ENCODE data around the gene ROCK2. TPM values are rescaled to one million over a fixed set of nuclear protein-coding genes. Genes with fewer than 3 reads are reported as not detected.

The ROCK2 gene
- polyA plus RNA-seq, 1 experiment, result 6.0 TPM

DNA sequence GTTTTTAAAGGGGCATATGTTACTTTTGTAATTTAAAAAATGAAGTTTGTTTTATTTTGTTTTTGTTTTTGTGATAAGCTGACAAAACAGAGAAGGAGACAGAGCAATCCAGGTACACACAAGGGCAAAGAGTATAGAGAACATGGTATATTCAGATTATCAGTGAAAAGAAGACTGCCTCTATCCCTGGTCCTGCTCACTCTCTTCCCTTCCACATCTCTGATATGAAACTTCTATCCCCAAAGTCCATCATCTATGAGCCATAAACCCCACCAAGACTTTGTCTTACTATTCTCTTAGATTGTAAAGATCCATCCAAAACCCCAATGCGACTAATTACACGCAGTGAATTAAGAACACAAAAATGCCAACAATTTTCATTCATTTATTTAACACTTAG, 16.6 kb downstream of the ROCK2 start:
- POLR2A ChIA-PET, result no interaction called here

DNA sequence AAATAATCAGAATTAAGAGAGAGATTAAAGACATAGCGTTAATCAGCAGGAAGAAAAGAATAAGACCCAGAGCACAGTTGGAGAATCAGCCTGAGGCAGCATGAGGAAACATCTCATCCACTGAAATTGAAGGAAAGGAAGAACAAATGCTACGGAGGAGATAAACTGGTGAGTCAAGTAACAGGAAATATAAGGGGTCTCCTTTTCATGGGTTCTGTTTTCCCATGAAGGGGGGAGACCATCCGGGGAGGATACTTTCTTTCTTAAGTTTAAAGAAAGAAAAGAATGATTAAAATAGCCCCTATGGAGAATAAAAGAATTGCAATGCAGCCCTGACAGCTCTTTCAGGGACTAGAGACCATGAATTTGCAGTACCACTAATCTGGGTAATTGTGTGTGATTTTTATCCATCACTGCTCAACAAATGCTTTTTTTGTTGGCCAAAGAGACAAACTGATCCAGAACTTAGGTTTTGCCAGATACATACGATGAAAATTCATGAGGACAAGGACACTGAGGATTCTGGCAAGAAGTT, 17.7 kb downstream of the ROCK2 start:
- Histone ChIP-seq H3K27me3 (ENCODE audit: control insufficient read depth, insufficient read depth, low read length) (no peaks in the 10 kb centered on the region), H3K36me3 (ENCODE audit: control insufficient read depth, insufficient read depth, low read length) (no peaks in the 10 kb centered on the region), H3K4me3 (ENCODE audit: low read depth, low read length) (no peak overlapping the region)
- TF ChIP-seq, protein P1, sequence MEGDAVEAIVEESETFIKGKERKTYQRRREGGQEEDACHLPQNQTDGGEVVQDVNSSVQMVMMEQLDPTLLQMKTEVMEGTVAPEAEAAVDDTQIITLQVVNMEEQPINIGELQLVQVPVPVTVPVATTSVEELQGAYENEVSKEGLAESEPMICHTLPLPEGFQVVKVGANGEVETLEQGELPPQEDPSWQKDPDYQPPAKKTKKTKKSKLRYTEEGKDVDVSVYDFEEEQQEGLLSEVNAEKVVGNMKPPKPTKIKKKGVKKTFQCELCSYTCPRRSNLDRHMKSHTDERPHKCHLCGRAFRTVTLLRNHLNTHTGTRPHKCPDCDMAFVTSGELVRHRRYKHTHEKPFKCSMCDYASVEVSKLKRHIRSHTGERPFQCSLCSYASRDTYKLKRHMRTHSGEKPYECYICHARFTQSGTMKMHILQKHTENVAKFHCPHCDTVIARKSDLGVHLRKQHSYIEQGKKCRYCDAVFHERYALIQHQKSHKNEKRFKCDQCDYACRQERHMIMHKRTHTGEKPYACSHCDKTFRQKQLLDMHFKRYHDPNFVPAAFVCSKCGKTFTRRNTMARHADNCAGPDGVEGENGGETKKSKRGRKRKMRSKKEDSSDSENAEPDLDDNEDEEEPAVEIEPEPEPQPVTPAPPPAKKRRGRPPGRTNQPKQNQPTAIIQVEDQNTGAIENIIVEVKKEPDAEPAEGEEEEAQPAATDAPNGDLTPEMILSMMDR (IDR thresholded peaks at IDR 0.05; ENCODE audit: insufficient read depth, low read depth, low read length), result no peak
- ChIA-PET POLR2A (no interaction called here), CTCF (interaction anchor here (0.6 to 1.7 kb wide), 11 partner anchors 10 to 195 kb away, joined by 3 to 5 read pairs (median 3); no protein-coding TSS in a partner anchor)
- no peak for DNase-seq (ENCODE audit: low read depth)

More for the DNA sequence above, 16.6 kb downstream of the ROCK2 start:
- TF ChIP-seq, protein P1 (IDR thresholded peaks at IDR 0.05; ENCODE audit: insufficient read depth, low read depth, low read length), result no peak
- CTCF ChIA-PET, result no interaction called here
- Histone ChIP-seq H3K4me3 (ENCODE audit: low read depth, low read length) (no peak overlapping the region), H3K27me3 (ENCODE audit: control insufficient read depth, insufficient read depth, low read length) (no peaks in the 10 kb centered on the region), H3K36me3 (ENCODE audit: control insufficient read depth, insufficient read depth, low read length) (no peaks in the 10 kb centered on the region)
- no peak for DNase-seq (ENCODE audit: low read depth)

DNA sequence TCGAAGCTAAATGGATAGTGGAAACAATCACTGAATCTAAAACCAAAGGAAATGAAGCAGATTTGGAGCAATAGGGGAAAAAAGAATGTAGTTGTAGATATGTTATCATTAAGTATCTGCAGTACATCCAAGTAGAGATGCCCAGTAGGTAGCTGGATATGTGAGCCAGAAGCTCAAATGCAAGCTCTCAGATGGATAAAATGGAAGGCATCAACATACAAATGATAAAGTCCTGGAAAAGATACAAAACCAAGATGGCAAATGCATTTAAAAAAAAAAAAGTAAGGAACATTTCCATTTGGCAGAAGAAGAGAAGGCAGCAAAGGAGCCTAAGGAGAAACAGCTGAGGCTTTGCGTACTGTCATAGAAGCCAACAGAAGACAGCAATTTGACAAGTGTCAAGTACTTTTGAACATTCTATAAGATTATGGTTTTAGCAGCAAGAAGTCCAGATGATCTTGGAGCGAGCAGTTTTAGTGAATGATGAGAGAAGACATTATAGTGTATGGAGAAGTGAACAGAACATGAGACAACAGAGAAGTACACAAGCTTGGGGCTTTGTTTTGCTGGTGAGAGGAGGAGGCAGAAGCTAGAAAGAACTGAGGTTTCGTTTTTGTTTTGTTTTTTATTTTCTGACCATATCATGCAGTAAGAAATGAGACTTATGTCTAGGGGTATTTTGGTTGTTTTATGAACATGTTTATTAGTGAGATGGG, 18.3 kb downstream of the ROCK2 start:
- H3K4me3 ChIP-seq (ENCODE audit: low read depth, low read length), result no peak overlapping the region
- CTCF ChIA-PET, result interaction anchor here (0.5 to 1.7 kb wide), 9 partner anchors 8 to 194 kb away, joined by 3 to 5 read pairs (median 3); no protein-coding TSS in a partner anchor

GRCh38 chr2:11321847-11322246, 22.6 kb downstream of the ROCK2 start:
- TF ChIP-seq, protein P1 (IDR thresholded peaks at IDR 0.05; ENCODE audit: insufficient read depth, low read depth, low read length), result no peak
- no peak for DNase-seq (ENCODE audit: low read depth)
- POLR2A ChIA-PET, result no interaction called here
- no peaks in the 10 kb centered on the region for H3K36me3 ChIP-seq (ENCODE audit: control insufficient read depth, insufficient read depth, low read length)
- CTCF ChIA-PET, result interaction anchor here (1.2 to 2.0 kb wide), 2 partner anchors 10 to 90 kb away, joined by 3 to 5 read pairs; no protein-coding TSS in a partner anchor
- no peaks in the 10 kb centered on the region for H3K27me3 ChIP-seq (ENCODE audit: control insufficient read depth, insufficient read depth, low read length)
- no peak overlapping the region for H3K4me3 ChIP-seq (ENCODE audit: low read depth, low read length)

More for the DNA sequence above, 18.3 kb downstream of the ROCK2 start:
- H3K27me3 ChIP-seq (ENCODE audit: control insufficient read depth, insufficient read depth, low read length), result no peaks in the 10 kb centered on the region
- TF ChIP-seq, protein P1 (IDR thresholded peaks at IDR 0.05; ENCODE audit: insufficient read depth, low read depth, low read length), result no peak
- no peak for DNase-seq (ENCODE audit: low read depth)
- POLR2A ChIA-PET, result no interaction called here
- H3K36me3 ChIP-seq (ENCODE audit: control insufficient read depth, insufficient read depth, low read length), result no peaks in the 10 kb centered on the region

DNA sequence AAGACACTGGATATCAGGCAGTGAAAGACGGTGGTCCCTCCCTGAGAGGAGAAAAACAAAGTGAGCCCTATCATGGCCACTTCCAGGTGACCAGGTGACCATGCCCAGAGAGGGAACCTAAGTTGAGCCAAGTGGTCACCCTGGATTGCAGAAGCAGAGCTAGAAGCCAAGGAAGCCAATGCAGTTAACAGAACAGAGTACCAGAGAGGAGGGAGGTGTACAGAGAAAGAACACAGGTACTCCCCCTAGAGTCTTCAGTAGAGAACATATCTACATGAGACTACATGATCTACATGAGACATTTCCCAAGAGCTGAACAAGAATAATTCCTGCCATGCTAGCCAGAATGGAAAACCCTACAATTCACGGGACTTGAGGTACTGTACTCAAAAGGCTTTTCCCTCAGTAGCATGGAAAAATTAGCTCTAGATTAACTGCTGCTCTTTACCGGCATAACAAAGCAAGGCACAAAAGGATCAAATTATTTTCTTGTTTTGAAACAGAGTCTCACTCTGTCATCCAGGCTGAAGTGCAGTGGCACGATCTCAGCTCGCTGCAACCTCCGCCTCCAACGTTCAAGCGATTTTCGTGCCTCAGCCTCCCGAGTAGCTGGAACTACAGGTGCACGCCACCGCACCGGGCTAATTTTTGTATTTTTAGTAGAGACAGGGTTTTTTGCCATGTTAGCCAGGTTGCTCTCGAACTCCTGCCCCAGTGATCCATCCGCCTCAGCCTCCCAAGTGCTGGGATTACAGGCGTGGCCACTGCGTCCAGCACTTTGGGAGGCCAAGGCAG, 23.5 kb downstream of the ROCK2 start:
- TF ChIP-seq, protein P1 (IDR thresholded peaks at IDR 0.05; ENCODE audit: insufficient read depth, low read depth, low read length), result no peak
- Histone ChIP-seq H3K4me3 (ENCODE audit: low read depth, low read length) (no peak overlapping the region), H3K36me3 (ENCODE audit: control insufficient read depth, insufficient read depth, low read length) (no peaks in the 10 kb centered on the region), H3K27me3 (ENCODE audit: control insufficient read depth, insufficient read depth, low read length) (no peaks in the 10 kb centered on the region)
- DNase-seq (ENCODE audit: low read depth), result no peak
- CTCF ChIA-PET, result interaction anchor here (2.0 kb wide), 1 partner anchor 9 kb away, joined by 5 read pairs; no protein-coding TSS in a partner anchor
- POLR2A ChIA-PET, result no interaction called here
